Keratinocyte (primary cell): Measurements from ENCODE around the gene SDK1.

ENCODE experiments used
- EZH2 ChIP-seq: IDR thresholded peaks from one replicate; pipeline ENCODE4 v1.6.1; 2012; ENCODE audit warnings: inconsistent platforms, mild to moderate bottlenecking, low read length, moderate library complexity
- TF ChIP-seq, protein P1 (sequence below), 3 experiments: IDR thresholded peaks in 1 of 3; conservative IDR thresholded peaks in 1 of 3; optimal IDR thresholded peaks in 1 of 3; 2 replicates in 2 of 3; 3 replicates in 1 of 3; pipeline versions ENCODE3 to v1.5.1; 2011; ENCODE audit warnings: low read length in 3 of 3, mild to moderate bottlenecking in 3 of 3, moderate library complexity in 2 of 3, control low read depth in 1 of 3, inconsistent platforms in 1 of 3; ENCODE audit not compliant: insufficient read depth in 2 of 3; ENCODE audit errors: extremely low read depth in 1 of 3

DNA sequence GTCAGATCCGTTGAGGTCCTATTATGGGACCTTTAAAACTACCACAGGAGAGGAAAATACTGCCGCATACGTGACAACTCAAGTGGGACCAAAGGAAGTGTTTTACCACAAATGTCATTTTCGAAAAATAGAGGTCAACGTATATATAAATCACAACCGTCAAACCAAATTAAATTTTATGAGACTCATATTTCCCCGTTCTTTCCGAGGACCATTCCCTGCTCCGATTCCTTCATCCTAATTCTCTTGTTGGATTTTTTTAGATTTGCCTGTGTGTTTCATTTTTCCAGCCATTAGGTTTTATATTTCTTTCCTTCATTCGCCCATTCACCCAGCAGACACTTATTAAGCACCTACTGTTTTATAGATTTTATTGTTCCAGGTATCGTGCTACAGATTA lies 797.1 kb downstream of the SDK1 start:
- TF ChIP-seq, protein P1, sequence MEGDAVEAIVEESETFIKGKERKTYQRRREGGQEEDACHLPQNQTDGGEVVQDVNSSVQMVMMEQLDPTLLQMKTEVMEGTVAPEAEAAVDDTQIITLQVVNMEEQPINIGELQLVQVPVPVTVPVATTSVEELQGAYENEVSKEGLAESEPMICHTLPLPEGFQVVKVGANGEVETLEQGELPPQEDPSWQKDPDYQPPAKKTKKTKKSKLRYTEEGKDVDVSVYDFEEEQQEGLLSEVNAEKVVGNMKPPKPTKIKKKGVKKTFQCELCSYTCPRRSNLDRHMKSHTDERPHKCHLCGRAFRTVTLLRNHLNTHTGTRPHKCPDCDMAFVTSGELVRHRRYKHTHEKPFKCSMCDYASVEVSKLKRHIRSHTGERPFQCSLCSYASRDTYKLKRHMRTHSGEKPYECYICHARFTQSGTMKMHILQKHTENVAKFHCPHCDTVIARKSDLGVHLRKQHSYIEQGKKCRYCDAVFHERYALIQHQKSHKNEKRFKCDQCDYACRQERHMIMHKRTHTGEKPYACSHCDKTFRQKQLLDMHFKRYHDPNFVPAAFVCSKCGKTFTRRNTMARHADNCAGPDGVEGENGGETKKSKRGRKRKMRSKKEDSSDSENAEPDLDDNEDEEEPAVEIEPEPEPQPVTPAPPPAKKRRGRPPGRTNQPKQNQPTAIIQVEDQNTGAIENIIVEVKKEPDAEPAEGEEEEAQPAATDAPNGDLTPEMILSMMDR (optimal IDR thresholded peaks at IDR 0.05 in 1 of 3, IDR thresholded peaks at IDR 0.05 in 1 of 3, conservative IDR thresholded peaks at IDR 0.05 in 1 of 3; ENCODE audit: extremely low read depth in 1 of 3, insufficient read depth in 2 of 3, low read length in 3 of 3), result no peak
- TF ChIP-seq EZH2, result no peak
